ENCODE data around the gene CARMIL1. TPM values are rescaled to one million over a fixed set of nuclear protein-coding genes. Genes with fewer than 3 reads are reported as not detected.

The CARMIL1 gene
- polyA plus RNA-seq, 1 of the 3 experiments (the other 2 are of a cell fraction): 1.7 TPM

GRCh38 chr6:25462235-25462897 is 183.2 kb downstream of the CARMIL1 start:
- Histone ChIP-seq H3K4me3 (ENCODE audit: low read depth in 2 of 2, low read length in 1 of 2) (no peak overlapping the region), H3K4me2 (no peak overlapping the region), H3K9me2 (no peaks in the 10 kb centered on the region), H3K9ac (no peak overlapping the region), H2AFZ (ENCODE audit: low read depth) (no peak overlapping the region), H3K27me3 (ENCODE audit: insufficient read depth) (no peaks in the 10 kb centered on the region), H3K4me1 (ENCODE audit: control insufficient read depth in 1 of 2, insufficient read depth in 2 of 2, low read depth in 1 of 2, low read length in 1 of 2) (no peaks in the 10 kb centered on the region), H3K36me3 (replicated peaks in 1 of 2; ENCODE audit: control insufficient read depth in 1 of 2, insufficient read depth in 2 of 2, low read length in 1 of 2) (no peaks in the 10 kb centered on the region), H3F3A (replicated peaks; ENCODE audit: insufficient read depth) (no peaks in the 10 kb centered on the region), H3K79me2 (ENCODE audit: insufficient read depth) (no peaks in the 10 kb centered on the region), H3K27ac (ENCODE audit: low read depth in 2 of 2, low read length in 1 of 2) (no peak overlapping the region), H4K20me1 (ENCODE audit: insufficient read depth) (no peaks in the 10 kb centered on the region), H3K9me3 (no peaks in the 10 kb centered on the region)
- ChIA-PET CTCF (no interaction called here), POLR2A (no interaction called here)
- WGBS (ENCODE audit: low lambda C conversion rate): 94% methylated on average over 7 of the region's 7 CpGs
- TF ChIP-seq JUND (IDR thresholded peaks at IDR 0.05) (no peak), PBX3 (IDR thresholded peaks at IDR 0.05) (no peak), ELF1 (IDR thresholded peaks at IDR 0.05) (no peak), FOSL2 (IDR thresholded peaks at IDR 0.05; ENCODE audit: borderline replicate concordance, low read depth) (no peak), SIN3A (IDR thresholded peaks at IDR 0.05; ENCODE audit: borderline replicate concordance, low read depth, low read length) (no peak), NRF1 (IDR thresholded peaks at IDR 0.05; ENCODE audit: low read depth, low read length) (no peak), TEAD4 (IDR thresholded peaks at IDR 0.05; ENCODE audit: borderline replicate concordance, insufficient read depth) (no peak), TAF1 (IDR thresholded peaks at IDR 0.05; ENCODE audit: borderline replicate concordance, low read depth, low read length) (no peak), SMC3 (IDR thresholded peaks at IDR 0.05; ENCODE audit: low read depth, low read length) (no peak), POLR2AphosphoS5 (IDR thresholded peaks at IDR 0.05; ENCODE audit: low read depth, low read length) (no peak), CHD2 (IDR thresholded peaks at IDR 0.05; ENCODE audit: low read length, partially characterized antibody) (no peak), MAX (IDR thresholded peaks at IDR 0.05; ENCODE audit: low read depth) (no peak), USF2 (IDR thresholded peaks at IDR 0.05; ENCODE audit: borderline replicate concordance, low read depth, low read length) (no peak), USF1 (IDR thresholded peaks at IDR 0.05; ENCODE audit: borderline replicate concordance, low read depth) (no peak), IRF3 (IDR thresholded peaks at IDR 0.05; ENCODE audit: low read depth, low read length) (no peak), TCF12 (IDR thresholded peaks at IDR 0.05) (no peak), REST (IDR thresholded peaks at IDR 0.05; ENCODE audit: low read depth, low read length) (no peak), RFX5 (IDR thresholded peaks at IDR 0.05; ENCODE audit: low read length) (no peak), RAD21 (IDR thresholded peaks at IDR 0.05; ENCODE audit: low read length) (no peak), RXRA (IDR thresholded peaks at IDR 0.05; ENCODE audit: borderline replicate concordance, low read depth) (no peak)
- no peak for DNase-seq
